ENCODE results near the gene EIPR1. TPM values are rescaled to one million over a fixed set of nuclear protein-coding genes. Genes with fewer than 3 reads are reported as not detected.
"Not testable (repeated sequence)": the region's sequence is repeated elsewhere in the genome, so short reads cannot be mapped to it uniquely, and the experiment has no call there.

Gene EIPR1
- total RNA-seq, 1 experiment from 2014 or later, result 63.6 TPM

DNA sequence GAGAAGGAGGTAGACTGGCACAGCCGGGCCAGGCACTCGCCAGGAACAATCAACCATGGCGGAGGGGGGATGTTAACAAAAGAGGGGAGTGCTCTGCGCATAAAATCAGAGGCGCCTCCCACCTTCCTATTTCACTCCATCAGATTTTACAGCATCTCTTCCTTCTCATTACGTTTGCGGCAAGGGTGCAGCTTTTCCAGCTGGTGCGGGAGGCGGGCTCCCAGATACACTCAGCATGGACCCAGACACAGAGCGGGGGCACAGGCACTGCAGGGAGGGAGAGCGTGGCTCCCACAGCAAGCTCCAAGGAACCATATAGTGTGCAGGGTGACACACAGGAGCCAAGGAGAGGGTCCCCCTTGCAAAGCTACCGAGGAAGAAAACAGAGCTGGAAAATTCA lies 176.3 kb downstream of the EIPR1 start:
- H3K27ac ChIP-seq, result no peak overlapping the region

DNA sequence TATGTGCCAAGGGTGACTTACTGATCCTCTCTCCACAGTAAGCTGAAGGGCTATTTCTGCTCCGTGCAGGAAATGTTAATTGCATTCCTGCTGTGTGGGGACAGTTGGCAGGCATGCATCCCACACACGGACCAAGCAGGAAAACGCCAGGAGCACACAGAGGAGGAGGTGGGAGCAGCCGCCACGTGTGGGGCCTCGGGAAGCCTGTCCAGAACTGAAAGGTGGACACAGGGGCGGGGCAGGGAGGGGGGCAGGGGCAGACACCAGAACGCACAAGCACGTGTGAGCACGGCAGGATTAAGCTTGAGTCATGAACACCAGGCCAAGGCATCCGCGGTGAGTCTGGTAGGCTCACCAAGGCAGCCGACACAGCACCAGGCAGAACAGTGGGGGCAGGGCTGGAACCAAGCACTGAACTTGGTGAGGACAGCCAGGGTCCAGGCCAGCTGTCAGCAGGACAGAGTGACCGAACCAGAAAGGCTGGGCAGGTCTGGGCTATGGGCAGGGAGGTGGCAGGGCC lies 177.1 kb downstream of the EIPR1 start:
- no peak for DNase-seq (ENCODE audit: low read depth in 1 of 2, low spot score in 2 of 2)
- no peak overlapping the region for H3K27ac ChIP-seq
- no peaks in the 10 kb centered on the region for H3K4me1 ChIP-seq (replicated peaks)
- no peaks in the 10 kb centered on the region for H3K9me3 ChIP-seq (replicated peaks)
- no peaks in the 10 kb centered on the region for H3K36me3 ChIP-seq
- no peak overlapping the region for H3K4me3 ChIP-seq
- H3K27me3 ChIP-seq (replicated peaks), result no peaks in the 10 kb centered on the region

More for the DNA sequence above, 176.3 kb downstream of the EIPR1 start:
- H3K36me3 ChIP-seq, result no peaks in the 10 kb centered on the region
- DNase-seq (ENCODE audit: low read depth in 1 of 2, low spot score in 2 of 2), result no peak
- H3K4me1 ChIP-seq (replicated peaks), result no peaks in the 10 kb centered on the region
- no peak overlapping the region for H3K4me3 ChIP-seq
- no peaks in the 10 kb centered on the region for H3K9me3 ChIP-seq (replicated peaks)
- no peaks in the 10 kb centered on the region for H3K27me3 ChIP-seq (replicated peaks)

DNA sequence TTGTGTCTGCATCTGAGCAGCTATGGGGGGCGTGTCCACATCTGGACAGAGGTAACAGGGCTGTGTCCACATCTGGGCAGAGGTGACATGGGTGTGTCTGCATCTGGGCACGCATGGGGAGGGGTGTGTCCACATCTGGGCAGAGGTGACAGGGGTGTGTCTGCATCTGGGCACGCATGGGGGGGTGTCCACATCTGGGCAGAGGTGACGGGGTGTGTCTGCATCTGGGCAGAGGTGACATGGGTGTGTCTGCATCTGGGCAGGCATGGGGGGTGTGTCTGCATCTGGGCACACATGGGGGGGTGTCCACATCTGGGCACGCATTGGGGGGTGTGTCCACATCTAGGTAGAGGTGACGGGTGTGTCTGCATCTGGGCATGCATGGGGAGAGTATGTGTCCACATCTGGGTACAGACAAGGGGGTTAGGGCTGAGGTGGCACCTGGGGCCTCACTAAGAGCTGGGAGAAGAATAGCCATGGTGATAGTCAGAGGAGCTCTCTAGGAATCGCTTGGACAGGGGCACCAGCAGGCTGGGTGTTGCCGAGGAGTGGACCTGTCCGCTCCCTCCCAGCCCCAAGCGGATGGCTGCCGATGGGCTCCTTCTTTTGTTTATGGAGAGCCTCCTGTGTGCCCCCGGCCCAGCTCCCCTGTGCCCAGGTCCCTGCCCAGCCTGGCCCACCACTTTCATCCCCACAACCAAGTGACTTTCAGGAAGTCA lies 177.8 kb downstream of the EIPR1 start:
- no peaks in the 10 kb centered on the region for H3K27me3 ChIP-seq (replicated peaks)
- H3K36me3 ChIP-seq, result no peaks in the 10 kb centered on the region
- H3K4me1 ChIP-seq (replicated peaks), result no peaks in the 10 kb centered on the region
- no peak for DNase-seq (ENCODE audit: low read depth in 1 of 2, low spot score in 2 of 2)
- H3K9me3 ChIP-seq (replicated peaks), result no peaks in the 10 kb centered on the region
- H3K4me3 ChIP-seq, result no peak overlapping the region
- no peak overlapping the region for H3K27ac ChIP-seq

DNA sequence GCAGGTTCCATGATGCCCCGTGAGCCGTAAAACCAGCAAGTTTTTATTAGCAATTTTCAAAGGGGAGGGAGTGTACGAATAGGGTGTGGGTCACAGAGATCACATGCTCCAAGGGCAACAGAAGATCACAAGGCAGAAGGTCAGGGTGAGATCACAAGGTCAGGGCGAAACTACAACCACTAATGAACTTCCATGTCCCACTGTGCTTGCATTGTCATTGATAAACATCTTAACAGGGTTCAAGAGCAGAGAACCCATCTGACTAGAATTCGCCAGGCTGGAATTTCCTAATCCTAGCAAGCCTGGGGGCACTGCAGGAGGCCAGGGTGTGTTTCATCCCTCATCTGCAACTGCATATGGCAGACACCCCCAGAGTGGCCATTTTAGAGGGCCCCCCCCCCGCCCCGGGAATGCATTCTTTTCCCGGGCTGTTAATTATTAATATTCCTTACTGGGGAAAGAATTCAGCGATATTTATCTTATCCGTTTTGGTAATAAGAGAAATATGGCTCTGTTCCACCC lies 178.9 kb downstream of the EIPR1 start:
- H3K4me3 ChIP-seq; H3K27me3 ChIP-seq (replicated peaks); DNase-seq (ENCODE audit: low read depth in 1 of 2, low spot score in 2 of 2); H3K27ac ChIP-seq; H3K36me3 ChIP-seq; H3K9me3 ChIP-seq (replicated peaks); H3K4me1 ChIP-seq (replicated peaks): not testable (repeated sequence)

DNA sequence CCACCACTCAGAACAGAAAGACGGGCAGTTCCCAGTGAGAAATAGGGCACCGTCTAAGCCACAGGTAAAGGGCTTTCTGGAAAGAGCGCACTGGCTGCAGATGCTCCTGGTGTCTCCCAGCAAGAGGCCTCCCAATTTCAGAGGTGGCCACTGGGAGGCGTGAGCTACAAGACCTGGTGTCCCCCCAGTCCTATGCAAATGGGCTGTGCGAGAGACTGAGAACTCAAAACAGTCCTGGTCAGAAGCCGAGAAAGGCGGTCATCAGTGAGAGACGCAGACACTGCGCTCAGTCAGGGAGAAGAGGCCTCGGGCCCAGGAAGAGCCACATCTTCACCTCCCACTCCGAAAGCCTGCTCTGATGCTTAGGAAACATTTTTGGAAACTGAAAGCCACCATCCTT lies 179.5 kb downstream of the EIPR1 start:
- H3K27ac ChIP-seq, result no peak overlapping the region
- no peaks in the 10 kb centered on the region for H3K27me3 ChIP-seq (replicated peaks)
- no peak overlapping the region for H3K4me3 ChIP-seq
- H3K9me3 ChIP-seq (replicated peaks), result no peaks in the 10 kb centered on the region
- H3K4me1 ChIP-seq (replicated peaks), result no peaks in the 10 kb centered on the region
- DNase-seq (ENCODE audit: low read depth in 1 of 2, low spot score in 2 of 2), result no peak
- H3K36me3 ChIP-seq, result no peaks in the 10 kb centered on the region

DNA sequence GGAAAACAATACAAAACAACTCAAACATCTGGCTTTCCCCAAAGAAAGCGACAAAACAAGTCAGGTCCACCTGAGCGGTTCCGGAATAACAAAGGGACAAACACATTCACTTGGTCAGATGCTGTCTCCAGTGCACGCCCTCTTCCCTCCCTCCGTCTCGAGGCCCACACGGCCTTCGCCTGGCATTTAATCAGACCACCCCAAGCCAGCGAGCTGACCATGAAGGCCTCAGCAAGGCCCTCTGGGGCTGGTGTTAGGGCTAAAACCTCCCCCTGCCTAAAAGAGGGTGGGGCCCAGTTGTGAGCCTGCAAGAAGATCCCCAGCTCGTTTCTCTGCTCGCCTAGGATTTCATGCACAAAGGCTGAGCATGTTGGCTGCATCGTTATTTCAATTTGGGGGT lies 180.3 kb downstream of the EIPR1 start:
- H3K4me1 ChIP-seq (replicated peaks), result no peaks in the 10 kb centered on the region
- no peaks in the 10 kb centered on the region for H3K9me3 ChIP-seq (replicated peaks)
- DNase-seq (ENCODE audit: low read depth in 1 of 2, low spot score in 2 of 2), result no peak
- H3K36me3 ChIP-seq, result no peaks in the 10 kb centered on the region
- H3K4me3 ChIP-seq, result no peak overlapping the region
- no peaks in the 10 kb centered on the region for H3K27me3 ChIP-seq (replicated peaks)
- H3K27ac ChIP-seq, result no peak overlapping the region

DNA sequence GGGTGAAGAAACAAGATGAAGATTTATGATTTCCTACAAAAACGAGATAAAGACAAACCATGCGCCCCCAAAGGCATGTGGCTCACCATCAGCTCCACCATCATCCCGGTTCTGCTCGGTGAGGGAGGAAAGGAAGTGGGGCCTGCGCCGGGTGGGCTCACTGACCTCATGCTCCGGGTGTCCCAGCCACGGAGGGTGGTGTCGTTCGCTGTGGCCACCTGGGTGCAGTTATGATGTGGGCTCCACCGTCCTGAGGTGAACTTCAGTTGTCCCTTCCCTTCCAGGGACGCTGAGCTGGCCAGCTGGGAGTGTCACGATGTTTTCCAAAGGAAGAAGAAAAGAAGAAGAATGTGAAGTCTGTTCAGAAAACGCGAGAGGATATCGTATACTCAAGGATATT lies 180.9 kb downstream of the EIPR1 start:
- DNase-seq (ENCODE audit: low read depth in 1 of 2, low spot score in 2 of 2), result no peak

DNA sequence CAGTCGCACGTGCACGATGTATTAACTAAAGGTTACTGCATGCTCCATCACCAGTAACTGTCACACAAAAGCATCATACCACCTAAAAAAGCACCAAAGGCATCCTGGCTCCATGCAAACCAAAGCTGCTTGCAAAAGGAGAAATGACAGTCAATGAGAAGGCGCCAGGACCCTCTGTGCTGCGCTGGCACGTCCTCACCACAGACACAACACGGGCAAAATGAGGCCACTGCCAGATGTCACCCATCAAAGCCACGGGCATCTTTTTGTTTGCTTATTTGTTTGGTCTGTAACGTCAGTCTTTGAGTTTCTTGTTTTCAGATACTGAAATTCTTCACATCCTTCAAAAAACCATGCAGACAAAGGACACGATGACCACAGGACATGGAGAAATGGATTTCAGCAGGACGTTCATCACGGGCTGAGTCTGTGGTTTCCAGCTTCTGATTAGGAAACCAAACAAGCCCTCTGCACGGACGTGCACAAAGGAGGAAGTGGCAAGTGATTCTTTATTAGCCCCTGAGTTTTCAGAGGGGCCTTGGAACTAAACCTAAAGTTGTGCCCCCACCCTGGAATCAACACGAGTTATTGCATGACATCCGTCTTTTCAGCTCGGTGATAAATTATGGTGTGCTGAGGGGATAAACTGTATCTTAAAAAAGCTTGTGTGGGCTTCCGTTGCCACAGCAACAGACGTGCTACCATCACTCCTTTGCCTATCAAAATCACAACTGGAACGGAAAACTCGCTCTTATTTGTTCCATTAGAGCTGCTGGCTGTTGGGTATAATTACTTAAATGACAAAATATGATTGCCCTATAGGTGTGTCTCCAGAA lies 181.8 kb downstream of the EIPR1 start:
- Histone ChIP-seq H3K36me3 (no peaks in the 10 kb centered on the region), H3K4me3 (no peak overlapping the region), H3K4me1 (replicated peaks) (no peaks in the 10 kb centered on the region), H3K27me3 (replicated peaks) (no peaks in the 10 kb centered on the region), H3K9me3 (replicated peaks) (no peaks in the 10 kb centered on the region), H3K27ac (no peak overlapping the region)
- DNase-seq (ENCODE audit: low read depth in 1 of 2, low spot score in 2 of 2), result no peak

More for the DNA sequence above, 180.9 kb downstream of the EIPR1 start:
- Histone ChIP-seq H3K4me3 (no peak overlapping the region), H3K27me3 (replicated peaks) (no peaks in the 10 kb centered on the region), H3K9me3 (replicated peaks) (no peaks in the 10 kb centered on the region), H3K27ac (no peak overlapping the region), H3K36me3 (no peaks in the 10 kb centered on the region), H3K4me1 (replicated peaks) (no peaks in the 10 kb centered on the region)

DNA sequence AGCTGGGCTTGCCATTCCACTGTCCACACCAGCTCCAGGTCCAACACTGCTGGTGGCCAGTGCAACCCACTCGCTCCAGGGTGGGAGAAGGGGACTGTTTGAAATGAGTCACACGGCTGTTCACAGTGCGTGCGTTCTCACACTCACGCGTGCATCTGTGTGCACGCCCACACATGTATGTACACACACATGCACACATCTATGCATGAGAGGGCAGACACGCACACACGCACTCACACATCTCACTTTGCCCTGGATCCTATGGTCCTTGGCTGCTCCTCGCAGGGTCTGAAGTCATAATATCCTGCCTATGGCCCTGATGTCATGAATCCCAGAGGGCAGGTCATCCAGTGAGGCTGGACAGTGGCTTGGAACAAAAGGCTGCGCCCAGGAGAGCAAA lies 182.8 kb downstream of the EIPR1 start:
- Histone ChIP-seq H3K27ac (no peak overlapping the region), H3K4me1 (replicated peaks) (no peaks in the 10 kb centered on the region), H3K36me3 (no peaks in the 10 kb centered on the region), H3K27me3 (replicated peaks) (no peaks in the 10 kb centered on the region), H3K4me3 (no peak overlapping the region), H3K9me3 (replicated peaks) (no peaks in the 10 kb centered on the region)
- no peak for DNase-seq (ENCODE audit: low read depth in 1 of 2, low spot score in 2 of 2)

DNA sequence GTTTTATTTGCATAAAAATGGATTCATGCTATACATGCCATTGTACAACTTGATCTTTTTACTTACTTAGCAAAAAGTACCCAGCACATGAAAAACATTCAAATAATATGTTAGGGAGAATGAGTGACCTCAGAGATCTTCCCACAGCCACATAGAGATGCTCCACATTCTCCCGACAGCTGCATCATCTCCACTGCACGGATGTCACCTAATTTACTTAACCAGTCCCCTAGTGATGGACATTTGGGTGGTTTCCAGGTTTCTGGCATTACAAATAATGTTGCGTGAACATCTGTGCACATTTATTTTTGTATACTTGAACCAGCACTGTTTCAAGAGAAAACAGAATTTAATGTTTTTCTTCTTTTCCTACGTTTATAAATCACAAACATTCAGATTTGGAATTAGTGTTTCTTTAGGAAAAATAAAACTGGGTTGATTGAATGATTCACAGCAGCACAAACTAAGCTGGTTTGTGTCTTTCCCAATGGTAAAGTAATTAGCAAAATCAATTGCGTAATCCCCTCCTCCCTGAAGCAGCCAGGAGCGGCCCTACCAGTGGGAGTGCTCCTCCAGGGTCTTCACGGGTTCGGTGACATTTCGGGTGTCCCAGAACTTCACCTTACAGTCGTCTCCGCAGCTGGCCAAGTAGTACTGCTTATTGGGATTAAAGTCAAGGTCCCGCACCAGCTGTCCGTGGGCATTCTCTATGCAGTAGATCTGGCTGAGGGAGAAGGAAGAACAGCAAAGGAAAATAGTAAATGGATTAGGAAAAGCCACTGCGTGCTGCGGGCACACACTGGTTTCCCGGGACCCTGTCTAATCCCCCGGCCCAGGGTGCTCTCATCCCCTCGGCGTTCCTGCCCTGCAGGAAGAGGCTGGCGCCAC lies 183.9 kb downstream of the EIPR1 start:
- no peaks in the 10 kb centered on the region for H3K27me3 ChIP-seq (replicated peaks)
- DNase-seq (ENCODE audit: low read depth in 1 of 2, low spot score in 2 of 2), result no peak
- H3K27ac ChIP-seq, result no peak overlapping the region
- no peaks in the 10 kb centered on the region for H3K4me1 ChIP-seq (replicated peaks)
- no peak overlapping the region for H3K4me3 ChIP-seq
- no peaks in the 10 kb centered on the region for H3K36me3 ChIP-seq
- H3K9me3 ChIP-seq (replicated peaks), result no peaks in the 10 kb centered on the region

DNA sequence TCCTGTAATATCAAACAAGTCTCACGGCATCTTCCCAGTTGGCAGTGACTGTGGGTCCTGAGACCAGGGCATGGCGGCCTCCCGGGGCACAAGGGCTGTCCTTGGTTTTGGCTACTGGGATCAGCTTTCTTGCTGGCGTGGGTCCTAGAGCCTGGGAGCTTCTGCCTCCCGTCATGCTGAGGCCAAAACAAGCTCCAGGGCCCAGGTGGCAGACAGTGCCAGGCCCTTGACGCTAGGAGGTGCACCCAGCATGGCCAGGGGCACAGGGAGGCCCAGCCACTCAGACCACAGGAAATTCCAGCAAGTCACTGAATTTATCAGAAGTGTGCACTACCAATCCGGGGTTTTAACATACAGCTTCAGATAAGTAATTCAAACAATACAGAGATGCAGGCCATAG lies 184.7 kb downstream of the EIPR1 start:
- no peaks in the 10 kb centered on the region for H3K36me3 ChIP-seq
- H3K4me1 ChIP-seq (replicated peaks), result no peaks in the 10 kb centered on the region
- H3K9me3 ChIP-seq (replicated peaks), result no peaks in the 10 kb centered on the region
- H3K27ac ChIP-seq, result no peak overlapping the region
- H3K27me3 ChIP-seq (replicated peaks), result no peaks in the 10 kb centered on the region
- no peak overlapping the region for H3K4me3 ChIP-seq
- no peak for DNase-seq (ENCODE audit: low read depth in 1 of 2, low spot score in 2 of 2)

DNA sequence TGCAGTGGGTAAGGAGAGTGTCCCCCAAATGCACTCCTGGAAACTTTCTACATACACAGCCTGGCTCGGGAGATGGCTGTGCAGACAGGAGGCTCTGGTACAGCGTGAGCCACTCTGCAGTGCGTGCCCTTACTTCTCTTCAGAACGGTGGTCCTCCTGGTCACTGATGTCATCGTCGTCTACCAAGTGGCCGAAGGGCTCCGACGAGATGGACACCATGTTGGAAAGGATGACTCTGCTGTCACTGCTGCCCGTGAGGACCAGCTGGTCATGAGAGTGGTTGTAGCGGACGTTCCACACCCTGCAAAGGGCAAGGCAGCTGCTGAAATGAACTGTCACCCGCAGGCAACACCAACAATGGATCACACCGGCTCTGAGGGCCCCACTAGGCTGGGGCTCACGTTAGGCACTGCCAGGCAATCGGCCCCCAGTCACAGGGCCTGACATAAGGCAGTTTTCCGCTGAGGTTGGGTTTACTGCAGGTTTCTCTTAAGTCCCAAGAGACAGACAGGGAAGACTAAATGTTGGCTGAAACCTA lies 185.3 kb downstream of the EIPR1 start:
- Histone ChIP-seq H3K36me3 (no peaks in the 10 kb centered on the region), H3K9me3 (replicated peaks) (no peaks in the 10 kb centered on the region), H3K27me3 (replicated peaks) (no peaks in the 10 kb centered on the region), H3K4me3 (no peak overlapping the region), H3K4me1 (replicated peaks) (no peaks in the 10 kb centered on the region), H3K27ac (no peak overlapping the region)
- no peak for DNase-seq (ENCODE audit: low read depth in 1 of 2, low spot score in 2 of 2)

DNA sequence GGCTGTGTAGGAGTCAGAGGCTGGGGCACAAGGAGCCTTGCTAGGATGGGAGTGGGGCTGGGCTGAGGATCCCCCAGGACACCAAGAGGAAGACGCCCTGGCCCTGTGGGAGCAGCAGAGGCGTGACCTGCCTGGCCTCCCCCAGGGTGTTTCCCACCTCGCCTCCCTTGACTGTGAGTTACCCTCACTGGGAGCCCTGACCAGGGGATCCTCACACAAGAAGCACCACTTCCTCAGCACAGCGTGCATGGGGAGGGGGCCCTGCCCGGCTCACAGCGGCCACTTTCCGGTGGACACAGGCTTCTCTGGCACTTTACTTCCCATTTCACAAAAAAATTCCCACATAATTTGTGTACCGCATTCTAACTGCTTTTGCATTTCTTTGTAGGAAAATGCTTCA lies 187.7 kb downstream of the EIPR1 start:
- H3K4me3 ChIP-seq, result no peak overlapping the region
- no peaks in the 10 kb centered on the region for H3K9me3 ChIP-seq (replicated peaks)
- DNase-seq (ENCODE audit: low read depth in 1 of 2, low spot score in 2 of 2), result no peak
- no peak overlapping the region for H3K27ac ChIP-seq
- no peaks in the 10 kb centered on the region for H3K27me3 ChIP-seq (replicated peaks)
- no peaks in the 10 kb centered on the region for H3K36me3 ChIP-seq
- H3K4me1 ChIP-seq (replicated peaks), result no peaks in the 10 kb centered on the region
